Measurements from ENCODE around the gene MACF1.

Gene MACF1

GRCh38 chr1:39214714-39214997 is 10.2 kb downstream of the MACF1 start:
- TF ChIP-seq CTCF (IDR thresholded peaks at IDR 0.05; ENCODE audit: insufficient read depth, low read length, missing control alignments), result no peak
- POLR2A ChIA-PET, result interaction anchor here (0.6 to 2.0 kb wide), 2 partner anchors 10 to 99 kb away, joined by 3 to 20 read pairs; partner anchors contain the start of gene MACF1
- CTCF ChIA-PET, result interaction anchor here (0.7 to 6.2 kb wide), 9 partner anchors 9 to 116 kb away, joined by 3 to 42 read pairs (median 5); partner anchors contain the start of gene MACF1
- no peak overlapping the region for H3K4me3 ChIP-seq (ENCODE audit: low read depth, low read length)
- DNase-seq (ENCODE audit: low read depth, low spot score), result no peak

GRCh38 chr1:39214998-39215873 is 10.7 kb downstream of the MACF1 start:
- ChIA-PET POLR2A (interaction anchor here (0.6 kb wide), 1 partner anchor 98 kb away, joined by 3 read pairs; no protein-coding TSS in a partner anchor), CTCF (interaction anchor here (0.7 to 6.2 kb wide), 11 partner anchors 8 to 123 kb away, joined by 3 to 42 read pairs (median 5); partner anchors contain the start of gene MACF1)

GRCh38 chr1:39216771-39217170 is 12.3 kb downstream of the MACF1 start:
- ChIA-PET CTCF (interaction anchor here (0.7 to 6.2 kb wide), 4 partner anchors 9 to 118 kb away, joined by 3 to 42 read pairs (median 13); no protein-coding TSS in a partner anchor), POLR2A (interaction anchor here (0.6 kb wide), 1 partner anchor 11 kb away, joined by 4 read pairs; no protein-coding TSS in a partner anchor)
- TF ChIP-seq CTCF (IDR thresholded peaks at IDR 0.05; ENCODE audit: insufficient read depth, low read length, missing control alignments), result no peak
- H3K4me3 ChIP-seq (ENCODE audit: low read depth, low read length), result no peak overlapping the region
- no peak for DNase-seq (ENCODE audit: low read depth, low spot score)

More at GRCh38 chr1:39214998-39215873, 10.7 kb downstream of the MACF1 start:
- no peak overlapping the region for H3K4me3 ChIP-seq (ENCODE audit: low read depth, low read length)
- no peak for DNase-seq (ENCODE audit: low read depth, low spot score)
- no peak for TF ChIP-seq CTCF (IDR thresholded peaks at IDR 0.05; ENCODE audit: insufficient read depth, low read length, missing control alignments)

- no peak overlapping the region for H3K4me3 ChIP-seq (ENCODE audit: low read depth, low read length)
- ChIA-PET CTCF (interaction anchor here (1.0 to 3.5 kb wide), 4 partner anchors 14 to 119 kb away, joined by 3 to 13 read pairs (median 6); no protein-coding TSS in a partner anchor), POLR2A (no interaction called here)
- TF ChIP-seq CTCF (IDR thresholded peaks at IDR 0.05; ENCODE audit: insufficient read depth, low read length, missing control alignments), result no peak
- no peak for DNase-seq (ENCODE audit: low read depth, low spot score)
These were observed 16.7 kb downstream of the MACF1 start for GRCh38 chr1:39220891-39221870.

GRCh38 chr1:39224295-39224829 is 19.9 kb downstream of the MACF1 start:
- DNase-seq (ENCODE audit: low read depth, low spot score), result no peak
- no peak overlapping the region for H3K4me3 ChIP-seq (ENCODE audit: low read depth, low read length)
- TF ChIP-seq CTCF (IDR thresholded peaks at IDR 0.05; ENCODE audit: insufficient read depth, low read length, missing control alignments), result no peak
- CTCF ChIA-PET, result interaction anchor here (1.7 to 1.8 kb wide), 2 partner anchors 10 to 32 kb away, joined by 6 to 7 read pairs; no protein-coding TSS in a partner anchor
- POLR2A ChIA-PET, result no interaction called here

All from AG04449 (cell line).